ENCODE results near the gene RPS6KC1. TPM values are rescaled to one million over a fixed set of nuclear protein-coding genes. Genes with fewer than 3 reads are reported as not detected.
A peak's percentile ranks its signal among the peaks of the same experiment; 100 is the strongest.
"Not testable (repeated sequence)": the region's sequence is repeated elsewhere in the genome, so short reads cannot be mapped to it uniquely, and the experiment has no call there.

RPS6KC1 gene
- total and polyA plus RNA-seq, 4 donors: 26.2 to 66.9 (median 33.8) TPM

DNA sequence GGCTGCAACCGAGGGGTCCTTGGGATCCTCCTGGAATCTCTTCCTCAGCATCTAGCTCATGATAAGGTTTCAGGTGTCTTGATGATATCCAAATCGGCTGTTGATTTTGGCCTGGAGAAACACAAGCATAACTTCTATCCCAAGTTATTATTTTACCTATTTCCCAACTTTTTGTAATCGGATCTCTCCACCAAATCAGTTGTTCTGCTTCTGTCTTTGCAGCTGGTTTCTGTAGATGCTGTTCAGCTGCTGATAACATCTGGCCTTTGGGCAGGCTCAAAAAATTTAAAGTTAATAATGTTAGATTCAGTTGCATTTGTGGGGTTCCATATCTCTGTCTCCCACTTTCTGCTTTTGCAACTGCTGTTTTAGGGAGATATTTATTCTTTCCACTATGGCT lies 24.0 kb upstream of the RPS6KC1 start:
- no CpG with 5 or more reads among the region's 3 CpGs for WGBS (ENCODE audit: insufficient coverage)
- not testable (repeated sequence) for H3K4me3 ChIP-seq (ENCODE audit: low read depth, low read length); DNase-seq (ENCODE audit: low read depth in 4 of 6, low spot score in 6 of 6); H3K4me1 ChIP-seq (ENCODE audit: control insufficient read depth, insufficient read depth, low read length); H3K9me3 ChIP-seq (ENCODE audit: control insufficient read depth, insufficient read depth, low read length); H3K36me3 ChIP-seq (ENCODE audit: control insufficient read depth, insufficient read depth, low read length); H3K27me3 ChIP-seq (ENCODE audit: control insufficient read depth, insufficient read depth, low read length); H3K27ac ChIP-seq (ENCODE audit: low read depth, low read length)

DNA sequence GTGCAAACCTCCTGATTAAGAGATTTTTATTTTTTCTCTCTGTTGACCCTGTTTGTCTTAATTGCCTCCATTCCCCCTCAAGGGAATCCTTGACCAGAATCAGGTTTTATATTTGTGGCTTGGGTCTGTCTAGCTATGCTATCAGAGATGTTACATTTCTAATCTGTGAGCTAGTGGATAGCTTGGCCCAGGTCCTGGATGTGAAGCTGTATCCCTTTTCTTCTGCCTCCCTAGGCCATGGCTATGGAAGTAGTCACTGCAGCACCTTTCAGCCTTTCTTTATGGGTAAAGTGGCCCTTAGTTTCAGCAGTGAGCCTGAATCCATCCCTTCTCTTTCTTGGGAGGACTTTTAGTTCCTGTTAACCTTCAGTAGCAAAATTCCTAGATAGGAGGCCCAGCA lies 18.4 kb upstream of the RPS6KC1 start:
- Histone ChIP-seq H3K36me3 (ENCODE audit: control insufficient read depth, insufficient read depth, low read length) (no peaks in the 10 kb centered on the region), H3K4me3 (ENCODE audit: low read depth, low read length) (no peak overlapping the region), H3K4me1 (ENCODE audit: control insufficient read depth, insufficient read depth, low read length) (no peaks in the 10 kb centered on the region), H3K9me3 (ENCODE audit: control insufficient read depth, insufficient read depth, low read length) (no peaks in the 10 kb centered on the region), H3K27ac (ENCODE audit: low read depth, low read length) (no peak overlapping the region), H3K27me3 (ENCODE audit: control insufficient read depth, insufficient read depth, low read length) (no peaks in the 10 kb centered on the region)
- DNase-seq (ENCODE audit: low read depth in 4 of 6, low spot score in 6 of 6): no peak

DNA sequence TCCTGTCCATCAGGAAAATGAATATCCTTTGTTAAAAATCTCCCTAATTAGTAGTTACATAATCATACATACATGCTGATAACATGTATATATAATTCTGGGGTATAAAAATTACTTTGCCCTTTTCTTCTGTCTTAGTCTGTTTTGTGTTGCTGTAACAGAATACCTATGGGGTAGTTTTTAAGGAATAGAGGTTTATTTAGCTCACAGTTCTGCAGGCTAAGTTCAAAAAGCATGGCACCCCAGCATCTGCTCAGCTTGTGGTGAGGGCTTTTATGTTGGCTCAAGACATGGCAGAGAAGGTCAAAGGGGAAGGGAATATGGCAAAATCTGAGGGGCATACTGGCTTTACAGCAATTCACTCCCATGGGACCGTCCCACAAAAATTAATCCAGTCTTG lies 16.3 kb upstream of the RPS6KC1 start:
- Histone ChIP-seq H3K4me3 (ENCODE audit: low read depth, low read length) (no peak overlapping the region), H3K9me3 (ENCODE audit: control insufficient read depth, insufficient read depth, low read length) (no peaks in the 10 kb centered on the region), H3K27ac (ENCODE audit: low read depth, low read length) (no peak overlapping the region), H3K27me3 (ENCODE audit: control insufficient read depth, insufficient read depth, low read length) (no peaks in the 10 kb centered on the region), H3K4me1 (ENCODE audit: control insufficient read depth, insufficient read depth, low read length) (no peaks in the 10 kb centered on the region), H3K36me3 (ENCODE audit: control insufficient read depth, insufficient read depth, low read length) (no peaks in the 10 kb centered on the region)
- WGBS (ENCODE audit: insufficient coverage): no CpG with 5 or more reads among the region's 1 CpG
- DNase-seq (ENCODE audit: low read depth in 4 of 6, low spot score in 6 of 6): no peak

DNA sequence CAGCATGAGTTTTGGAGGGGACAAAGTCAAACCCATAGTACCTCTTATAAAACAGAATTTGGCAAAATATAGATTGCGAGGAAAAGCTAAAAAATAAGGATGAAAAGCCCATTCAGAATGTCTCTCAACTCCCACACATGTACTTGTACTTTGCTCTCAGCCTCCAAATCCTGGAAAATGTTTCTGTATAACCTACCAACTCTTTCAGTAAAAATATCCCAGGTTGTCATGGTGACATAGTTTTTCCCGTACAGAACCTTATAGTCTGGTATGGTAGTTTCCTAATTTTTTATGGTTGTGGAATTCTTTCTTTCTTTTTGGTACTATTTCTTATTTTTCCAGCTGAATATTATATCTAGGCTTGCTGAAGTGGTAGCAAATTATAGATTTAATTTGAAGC lies 15.5 kb upstream of the RPS6KC1 start:
- Histone ChIP-seq H3K27me3 (ENCODE audit: control insufficient read depth, insufficient read depth, low read length) (no peaks in the 10 kb centered on the region), H3K36me3 (ENCODE audit: control insufficient read depth, insufficient read depth, low read length) (no peaks in the 10 kb centered on the region), H3K4me1 (ENCODE audit: control insufficient read depth, insufficient read depth, low read length) (no peaks in the 10 kb centered on the region), H3K27ac (ENCODE audit: low read depth, low read length) (no peak overlapping the region), H3K9me3 (ENCODE audit: control insufficient read depth, insufficient read depth, low read length) (no peaks in the 10 kb centered on the region), H3K4me3 (ENCODE audit: low read depth, low read length) (no peak overlapping the region)
- DNase-seq (ENCODE audit: low read depth in 4 of 6, low spot score in 6 of 6): peak in 1 of 6 donors; percentile 16
- no CpG with 5 or more reads among the region's 2 CpGs for WGBS (ENCODE audit: insufficient coverage)

DNA sequence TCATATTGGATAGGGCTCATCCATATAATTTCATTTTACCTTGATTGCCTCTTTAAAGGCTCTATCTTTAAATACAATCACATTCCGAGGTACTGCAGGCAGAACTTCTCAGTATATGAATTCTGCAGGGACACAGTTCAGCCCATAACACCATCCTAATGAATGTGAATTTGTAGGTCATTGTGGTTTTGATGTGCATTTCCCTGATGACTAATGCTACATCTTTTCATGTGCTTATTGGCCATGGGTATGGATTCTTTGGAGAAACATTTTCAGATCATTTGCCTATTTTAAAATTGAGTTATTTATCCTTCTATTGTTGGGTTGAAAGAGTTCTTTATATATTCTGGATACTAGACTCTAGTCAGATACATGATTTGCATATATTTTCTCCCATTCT lies 9.6 kb upstream of the RPS6KC1 start:
- Histone ChIP-seq H3K27ac (ENCODE audit: low read depth, low read length) (no peak overlapping the region), H3K4me1 (ENCODE audit: control insufficient read depth, insufficient read depth, low read length) (no peaks in the 10 kb centered on the region), H3K4me3 (ENCODE audit: low read depth, low read length) (no peak overlapping the region), H3K27me3 (ENCODE audit: control insufficient read depth, insufficient read depth, low read length) (no peaks in the 10 kb centered on the region), H3K9me3 (ENCODE audit: control insufficient read depth, insufficient read depth, low read length) (no peaks in the 10 kb centered on the region), H3K36me3 (ENCODE audit: control insufficient read depth, insufficient read depth, low read length) (no peaks in the 10 kb centered on the region)
- DNase-seq (ENCODE audit: low read depth in 4 of 6, low spot score in 6 of 6): no peak
- no CpG with 5 or more reads among the region's 1 CpG for WGBS (ENCODE audit: insufficient coverage)

GRCh38 chr1:213045321-213046226 lies 5.5 kb upstream of the RPS6KC1 start:
- not testable (repeated sequence) for H3K4me3 ChIP-seq (ENCODE audit: low read depth, low read length); H3K4me1 ChIP-seq (ENCODE audit: control insufficient read depth, insufficient read depth, low read length); H3K27me3 ChIP-seq (ENCODE audit: control insufficient read depth, insufficient read depth, low read length); H3K36me3 ChIP-seq (ENCODE audit: control insufficient read depth, insufficient read depth, low read length); H3K9me3 ChIP-seq (ENCODE audit: control insufficient read depth, insufficient read depth, low read length); DNase-seq (ENCODE audit: low read depth in 4 of 6, low spot score in 6 of 6); H3K27ac ChIP-seq (ENCODE audit: low read depth, low read length)
- 89% methylated on average over 4 of the region's 13 CpGs for WGBS (ENCODE audit: insufficient coverage)

- no CpG with 5 or more reads among the region's 1 CpG for WGBS (ENCODE audit: insufficient coverage)
- Histone ChIP-seq H3K36me3 (ENCODE audit: control insufficient read depth, insufficient read depth, low read length) (no peaks in the 10 kb centered on the region), H3K4me3 (ENCODE audit: low read depth, low read length) (no peak overlapping the region), H3K9me3 (ENCODE audit: control insufficient read depth, insufficient read depth, low read length) (no peaks in the 10 kb centered on the region), H3K4me1 (ENCODE audit: control insufficient read depth, insufficient read depth, low read length) (peaks cover 4% of the 10 kb centered on the region), H3K27ac (ENCODE audit: low read depth, low read length) (no peak overlapping the region), H3K27me3 (ENCODE audit: control insufficient read depth, insufficient read depth, low read length) (peaks cover 2% of the 10 kb centered on the region)
- no peak for DNase-seq (ENCODE audit: low read depth in 4 of 6, low spot score in 6 of 6)
Measured at GRCh38 chr1:213049232-213049631, 1.8 kb upstream of the RPS6KC1 start.

DNA sequence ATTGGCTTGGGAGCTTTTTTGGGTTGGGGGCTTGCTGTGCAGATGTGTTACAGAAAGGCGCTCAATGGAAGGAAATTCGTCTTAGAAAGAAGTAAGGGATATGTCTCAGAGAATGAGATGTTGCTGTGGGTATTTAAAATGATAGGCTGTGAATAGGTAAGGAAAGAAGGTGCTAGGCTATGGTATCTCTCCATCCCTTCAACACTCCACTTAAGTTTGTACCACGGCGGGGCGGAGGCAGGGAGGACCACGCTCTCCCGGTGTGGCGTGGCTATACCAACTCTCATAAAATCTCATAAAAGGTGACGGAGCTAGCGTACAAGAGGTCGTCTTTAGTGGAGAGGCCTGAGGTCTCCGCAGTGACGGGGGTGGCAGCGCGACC lies 305 bp upstream of the RPS6KC1 start:
- peak in 1 of 6 donors; percentile 9 for DNase-seq (ENCODE audit: low read depth in 4 of 6, low spot score in 6 of 6)
- Histone ChIP-seq H3K4me3 (ENCODE audit: low read depth, low read length) (peak overlapping the region; percentile 95), H3K36me3 (ENCODE audit: control insufficient read depth, insufficient read depth, low read length) (no peaks in the 10 kb centered on the region), H3K27me3 (ENCODE audit: control insufficient read depth, insufficient read depth, low read length) (peaks cover 2% of the 10 kb centered on the region), H3K9me3 (ENCODE audit: control insufficient read depth, insufficient read depth, low read length) (no peaks in the 10 kb centered on the region), H3K4me1 (ENCODE audit: control insufficient read depth, insufficient read depth, low read length) (peaks cover 4% of the 10 kb centered on the region), H3K27ac (ENCODE audit: low read depth, low read length) (peak overlapping the region; percentile 4)
- WGBS (ENCODE audit: insufficient coverage): 30% methylated on average over 6 of the region's 15 CpGs

DNA sequence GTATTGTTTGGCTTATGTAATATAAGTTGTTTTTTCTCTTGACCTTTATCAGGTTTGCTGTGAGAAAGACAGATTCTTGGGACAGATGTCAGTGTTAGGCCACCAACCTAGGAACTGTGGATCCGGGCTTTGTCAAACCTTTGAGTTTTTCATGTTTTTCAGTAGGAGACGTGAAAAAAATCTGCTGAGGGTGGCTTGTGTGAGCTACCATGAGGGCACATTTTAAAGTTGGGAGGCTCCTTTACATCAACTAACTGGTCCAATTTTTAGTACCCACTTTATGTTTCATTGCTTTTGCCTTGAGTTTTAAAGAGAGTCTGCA lies 801 bp downstream of the RPS6KC1 start:
- Histone ChIP-seq H3K4me1 (ENCODE audit: control insufficient read depth, insufficient read depth, low read length) (peaks cover 4% of the 10 kb centered on the region), H3K27ac (ENCODE audit: low read depth, low read length) (no peak overlapping the region), H3K9me3 (ENCODE audit: control insufficient read depth, insufficient read depth, low read length) (no peaks in the 10 kb centered on the region), H3K27me3 (ENCODE audit: control insufficient read depth, insufficient read depth, low read length) (peaks cover 2% of the 10 kb centered on the region), H3K36me3 (ENCODE audit: control insufficient read depth, insufficient read depth, low read length) (no peaks in the 10 kb centered on the region), H3K4me3 (ENCODE audit: low read depth, low read length) (peak overlapping the region; percentile 95)
- no peak for DNase-seq (ENCODE audit: low read depth in 4 of 6, low spot score in 6 of 6)
- 50% methylated on average over 1 of the region's 2 CpGs for WGBS (ENCODE audit: insufficient coverage)

DNA sequence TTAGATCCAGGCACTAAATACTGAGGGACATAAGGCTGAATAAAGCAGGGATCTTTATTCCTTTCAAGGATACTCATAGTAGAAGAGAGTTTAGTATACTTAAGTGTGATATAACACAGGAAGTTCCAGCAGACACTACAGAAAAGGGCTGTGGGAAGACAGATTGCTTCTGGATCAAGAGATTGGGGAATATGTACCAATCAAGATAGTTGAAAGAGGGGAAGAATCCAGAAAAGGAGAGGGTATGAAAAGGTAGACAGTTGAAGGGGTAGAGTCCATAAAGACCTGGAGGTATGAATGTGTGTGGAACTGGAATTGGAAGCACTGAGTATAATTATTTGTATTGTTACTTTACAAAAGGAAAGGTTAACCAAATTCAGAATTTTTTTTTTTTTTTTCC lies 2.4 kb downstream of the RPS6KC1 start:
- DNase-seq (ENCODE audit: low read depth in 4 of 6, low spot score in 6 of 6): no peak
- H3K9me3 ChIP-seq (ENCODE audit: control insufficient read depth, insufficient read depth, low read length): no peaks in the 10 kb centered on the region
- peaks cover 2% of the 10 kb centered on the region for H3K27me3 ChIP-seq (ENCODE audit: control insufficient read depth, insufficient read depth, low read length)
- H3K36me3 ChIP-seq (ENCODE audit: control insufficient read depth, insufficient read depth, low read length): no peaks in the 10 kb centered on the region
- peaks cover 4% of the 10 kb centered on the region for H3K4me1 ChIP-seq (ENCODE audit: control insufficient read depth, insufficient read depth, low read length)
- H3K27ac ChIP-seq (ENCODE audit: low read depth, low read length): no peak overlapping the region
- H3K4me3 ChIP-seq (ENCODE audit: low read depth, low read length): no peak overlapping the region
